Thoracic aorta (tissue), 2 donors: Measurements from ENCODE around the gene ADAM15. TPM values are rescaled to one million over a fixed set of nuclear protein-coding genes. Genes with fewer than 3 reads are reported as not detected.
A peak's percentile ranks its signal among the peaks of the same experiment; 100 is the strongest.

ENCODE experiments used
- ATAC-seq: fragments of 150-250 bp; one replicate; pipeline ENCODE4 v1.8.0; 2017; ENCODE audit warnings: low read depth; ENCODE audit not compliant: insufficient number of reproducible peaks, low FRiP score
- DNase-seq: peaks from one replicate; pipeline ENCODE4 v3.0.0-alpha.2; 2020; ENCODE audit warnings: low spot score
- H3K27ac ChIP-seq, 2 donors: fragments of 200-600 bp; sonication (generic); 1 replicate in 1 of 2; 2 replicates in 1 of 2; pipeline ENCODE4 v1.5.1; 2016; ENCODE audit warnings: mild to moderate bottlenecking in 2 of 2, moderate library complexity in 2 of 2
- H3K27me3 ChIP-seq: fragments of 200-600 bp; sonication (generic); replicated peaks from 2 replicates; pipeline ENCODE4 v1.6.0; 2016; ENCODE audit warnings: mild to moderate bottlenecking; ENCODE audit not compliant: insufficient read depth
- H3K36me3 ChIP-seq: fragments of 200-600 bp; sonication (generic); one replicate; pipeline ENCODE4 v1.5.1; 2016
- H3K4me1 ChIP-seq, 2 donors: fragments of 200-600 bp; sonication (generic); 1 replicate in 1 of 2; 2 replicates in 1 of 2; pipeline versions ENCODE4 v1.5.1 to v1.6.0; 2016; ENCODE audit warnings: low read depth in 2 of 2, mild to moderate bottlenecking in 1 of 2; ENCODE audit not compliant: control insufficient read depth in 1 of 2
- H3K4me3 ChIP-seq: fragments of 200-600 bp; sonication (generic); 2 replicates; pipeline ENCODE4 v1.5.1; 2016; ENCODE audit warnings: mild to moderate bottlenecking
- H3K9me3 ChIP-seq: fragments of 200-600 bp; sonication (generic); 2 replicates; pipeline ENCODE4 v1.5.1; 2016
- total RNA-seq, 2 donors: library from RNA; depleted of rRNA; stranded (reverse); fragments of >200 nt; gene quantifications; one replicate each; pipeline versions ENCODE4 v1.1.0 to v1.2.3, GENCODE V29; 2016
- TF ChIP-seq, protein P1 (sequence below): fragments of 200-600 bp; sonication (generic); IDR thresholded peaks from one replicate; pipeline ENCODE4 v1.5.1; 2019; ENCODE audit warnings: antibody characterized with exemption

ADAM15 gene
- total RNA-seq, 2 donors from 2014 or later = 119 to 144 TPM

- Histone ChIP-seq H3K9me3 (no peaks in the 10 kb centered on the region), H3K36me3 (no peaks in the 10 kb centered on the region), H3K4me1 (peaks cover 16 to 26% of the 10 kb centered on the region in 2 donors), H3K27me3 (peaks cover 8% of the 10 kb centered on the region), H3K27ac (no peak overlapping the region), H3K4me3 (no peak overlapping the region)
- TF ChIP-seq, protein P1, sequence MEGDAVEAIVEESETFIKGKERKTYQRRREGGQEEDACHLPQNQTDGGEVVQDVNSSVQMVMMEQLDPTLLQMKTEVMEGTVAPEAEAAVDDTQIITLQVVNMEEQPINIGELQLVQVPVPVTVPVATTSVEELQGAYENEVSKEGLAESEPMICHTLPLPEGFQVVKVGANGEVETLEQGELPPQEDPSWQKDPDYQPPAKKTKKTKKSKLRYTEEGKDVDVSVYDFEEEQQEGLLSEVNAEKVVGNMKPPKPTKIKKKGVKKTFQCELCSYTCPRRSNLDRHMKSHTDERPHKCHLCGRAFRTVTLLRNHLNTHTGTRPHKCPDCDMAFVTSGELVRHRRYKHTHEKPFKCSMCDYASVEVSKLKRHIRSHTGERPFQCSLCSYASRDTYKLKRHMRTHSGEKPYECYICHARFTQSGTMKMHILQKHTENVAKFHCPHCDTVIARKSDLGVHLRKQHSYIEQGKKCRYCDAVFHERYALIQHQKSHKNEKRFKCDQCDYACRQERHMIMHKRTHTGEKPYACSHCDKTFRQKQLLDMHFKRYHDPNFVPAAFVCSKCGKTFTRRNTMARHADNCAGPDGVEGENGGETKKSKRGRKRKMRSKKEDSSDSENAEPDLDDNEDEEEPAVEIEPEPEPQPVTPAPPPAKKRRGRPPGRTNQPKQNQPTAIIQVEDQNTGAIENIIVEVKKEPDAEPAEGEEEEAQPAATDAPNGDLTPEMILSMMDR = no peak
- no peak for DNase-seq
- no peak for ATAC-seq
Observed at GRCh38 chr1:155075535-155075934, 24.4 kb downstream of the ADAM15 start.

DNA sequence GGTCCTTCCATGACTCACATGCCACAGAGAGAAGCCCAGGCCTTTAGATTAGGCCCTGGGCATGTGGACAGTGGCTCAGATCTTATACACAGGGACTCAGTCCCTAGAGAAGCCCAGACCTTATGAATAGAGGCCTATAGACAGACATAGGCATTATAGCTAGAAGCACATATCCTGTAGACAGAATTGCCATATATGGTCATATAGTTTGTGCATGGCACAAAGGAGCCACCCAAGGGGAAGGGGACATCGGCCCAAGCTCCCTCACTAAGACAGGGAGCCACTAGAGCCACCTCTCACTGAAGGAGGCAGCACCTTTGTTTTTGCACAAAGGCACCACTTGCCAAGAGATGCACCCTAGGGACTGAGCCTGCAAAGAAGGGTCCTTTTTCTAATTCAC is 25.3 kb downstream of the ADAM15 start:
- Histone ChIP-seq H3K9me3 (no peaks in the 10 kb centered on the region), H3K36me3 (no peaks in the 10 kb centered on the region), H3K27me3 (peaks cover 16% of the 10 kb centered on the region), H3K4me3 (no peak overlapping the region), H3K27ac (no peak overlapping the region), H3K4me1 (peaks cover 21 to 29% of the 10 kb centered on the region in 2 donors)
- ATAC-seq (no peak), DNase-seq (no peak)
- TF ChIP-seq, protein P1 = no peak

DNA sequence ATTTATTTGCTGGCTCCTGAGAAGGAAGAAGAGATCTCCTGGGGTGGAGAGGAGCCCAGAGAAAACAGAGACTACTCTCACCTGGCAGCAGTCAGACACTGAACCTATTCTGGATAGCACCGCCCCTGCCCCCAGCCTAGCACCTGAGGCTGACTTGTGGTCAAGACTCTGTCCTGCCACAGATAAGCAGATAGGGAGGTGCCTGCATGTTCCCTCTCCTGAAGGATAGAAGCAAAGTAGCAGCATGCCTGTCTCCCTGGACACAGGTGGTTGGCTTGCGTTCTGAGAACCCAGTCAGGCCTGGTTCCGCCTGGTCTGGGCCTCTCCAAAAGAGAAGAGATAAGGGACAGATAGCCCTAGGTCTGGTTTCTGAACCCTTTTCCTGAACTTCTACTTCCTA is 26.2 kb downstream of the ADAM15 start:
- DNase-seq = no peak

GRCh38 chr1:155077758-155078445 is 26.8 kb downstream of the ADAM15 start:
- Histone ChIP-seq H3K36me3 (no peaks in the 10 kb centered on the region), H3K9me3 (no peaks in the 10 kb centered on the region), H3K4me3 (no peak overlapping the region), H3K27ac (no peak overlapping the region), H3K27me3 (peaks cover 25% of the 10 kb centered on the region), H3K4me1 (peaks cover 29 to 43% of the 10 kb centered on the region in 2 donors)
- TF ChIP-seq, protein P1 = no peak
- DNase-seq (no peak), ATAC-seq (no peak)

More for the DNA sequence above, 26.2 kb downstream of the ADAM15 start:
- no peak overlapping the region for H3K27ac ChIP-seq
- no peaks in the 10 kb centered on the region for H3K9me3 ChIP-seq
- ATAC-seq = no peak
- no peak overlapping the region for H3K4me3 ChIP-seq
- no peaks in the 10 kb centered on the region for H3K36me3 ChIP-seq
- TF ChIP-seq, protein P1 = no peak
- H3K27me3 ChIP-seq = peaks cover 22% of the 10 kb centered on the region
- H3K4me1 ChIP-seq = peaks cover 26 to 37% of the 10 kb centered on the region in 2 donors

DNA sequence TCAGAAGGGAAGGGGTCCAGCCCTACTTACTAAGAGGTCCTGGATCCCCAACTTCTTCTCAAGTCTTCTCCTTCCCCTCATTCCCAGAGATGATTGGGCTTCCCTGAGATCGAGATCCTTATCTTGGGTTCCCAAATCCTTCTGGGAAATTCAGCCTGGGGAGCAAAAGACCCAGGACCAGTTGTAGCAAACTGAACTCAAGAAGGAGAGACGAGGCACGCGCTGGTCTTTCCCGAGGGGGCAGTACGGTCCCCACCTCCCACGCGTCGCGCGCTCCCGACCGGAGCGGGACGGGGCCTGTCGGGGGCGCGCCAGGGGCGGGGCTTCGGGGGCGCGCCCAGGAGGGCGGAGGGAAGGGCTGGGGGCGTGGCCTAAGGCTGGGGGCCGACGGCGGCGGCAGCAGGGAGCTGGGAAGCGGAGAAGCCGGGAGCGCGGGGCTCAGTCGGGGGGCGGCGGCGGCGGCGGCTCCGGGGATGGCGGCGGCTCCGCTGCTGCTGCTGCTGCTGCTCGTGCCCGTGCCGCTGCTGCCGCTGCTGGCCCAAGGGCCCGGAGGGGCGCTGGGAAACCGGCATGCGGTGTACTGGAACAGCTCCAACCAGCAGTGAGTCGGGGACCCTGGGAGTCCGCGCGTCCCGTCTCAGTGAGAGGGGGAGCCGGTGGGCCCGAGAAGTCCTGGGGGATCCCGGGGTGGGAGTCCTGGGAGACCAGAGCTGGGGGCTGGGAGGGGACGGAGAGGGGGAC is 27.5 kb downstream of the ADAM15 start, which contains the start of gene EFNA3:
TSS of gene EFNA3 (plus strand) at position 369 of the 741 bp plus-strand sequence. CDS start at position 474, 105 bp downstream.
- no peaks in the 10 kb centered on the region for H3K36me3 ChIP-seq
- DNase-seq (no peak), ATAC-seq (peak; percentile 44)
- H3K27ac ChIP-seq = no peak within 1 kb of the TSS
- no peaks in the 10 kb centered on the region for H3K9me3 ChIP-seq
- TF ChIP-seq, protein P1 = no peak
- H3K27me3 ChIP-seq = peaks cover 26% of the 10 kb centered on the region
- H3K4me3 ChIP-seq = peak within 1 kb of the TSS; percentile 72
- peaks cover 29 to 43% of the 10 kb centered on the region in 2 donors for H3K4me1 ChIP-seq
